ENCODE results near the gene ATG4D. TPM values are rescaled to one million over a fixed set of nuclear protein-coding genes. Genes with fewer than 3 reads are reported as not detected.

Gene ATG4D
- total RNA-seq, 3 donors from 2014 or later, result 13.1 to 18.0 (median 16.1) TPM

- peaks cover 0 to 4% of the 10 kb centered on the region in 2 donors for H3K4me1 ChIP-seq
- TF ChIP-seq POLR2A (IDR thresholded peaks at IDR 0.05), result no peak
- TF ChIP-seq, protein P1, sequence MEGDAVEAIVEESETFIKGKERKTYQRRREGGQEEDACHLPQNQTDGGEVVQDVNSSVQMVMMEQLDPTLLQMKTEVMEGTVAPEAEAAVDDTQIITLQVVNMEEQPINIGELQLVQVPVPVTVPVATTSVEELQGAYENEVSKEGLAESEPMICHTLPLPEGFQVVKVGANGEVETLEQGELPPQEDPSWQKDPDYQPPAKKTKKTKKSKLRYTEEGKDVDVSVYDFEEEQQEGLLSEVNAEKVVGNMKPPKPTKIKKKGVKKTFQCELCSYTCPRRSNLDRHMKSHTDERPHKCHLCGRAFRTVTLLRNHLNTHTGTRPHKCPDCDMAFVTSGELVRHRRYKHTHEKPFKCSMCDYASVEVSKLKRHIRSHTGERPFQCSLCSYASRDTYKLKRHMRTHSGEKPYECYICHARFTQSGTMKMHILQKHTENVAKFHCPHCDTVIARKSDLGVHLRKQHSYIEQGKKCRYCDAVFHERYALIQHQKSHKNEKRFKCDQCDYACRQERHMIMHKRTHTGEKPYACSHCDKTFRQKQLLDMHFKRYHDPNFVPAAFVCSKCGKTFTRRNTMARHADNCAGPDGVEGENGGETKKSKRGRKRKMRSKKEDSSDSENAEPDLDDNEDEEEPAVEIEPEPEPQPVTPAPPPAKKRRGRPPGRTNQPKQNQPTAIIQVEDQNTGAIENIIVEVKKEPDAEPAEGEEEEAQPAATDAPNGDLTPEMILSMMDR (IDR thresholded peaks at IDR 0.05), result peak in 2 of 3 donors; percentile 4 to 9
- TF ChIP-seq POLR2AphosphoS5 (IDR thresholded peaks at IDR 0.05), result peak; percentile 32 to 74 (median 44)
Measured at GRCh38 chr19:10502524-10503001, 41.1 kb upstream of the ATG4D start.

GRCh38 chr19:10503002-10503789, 40.5 kb upstream of the ATG4D start, which contains the start of gene KEAP1:
Gene KEAP1, minus strand, starts transcription at chr19:10503356. Its CDS starts 3,323 bp downstream, at chr19:10500033.
- peak within 1 kb of the TSS; percentile 82 to 98 (median 87) for H3K4me3 ChIP-seq
- peak within 1 kb of the TSS; percentile 95 to 97 for H3K27ac ChIP-seq
- no peaks in the 10 kb centered on the region for H3K27me3 ChIP-seq
- no peak for TF ChIP-seq POLR2AphosphoS5 (IDR thresholded peaks at IDR 0.05)
- TF ChIP-seq POLR2A (IDR thresholded peaks at IDR 0.05), result no peak
- TF ChIP-seq, protein P1 (IDR thresholded peaks at IDR 0.05), result no peak
- peak in 1 of 2 donors; percentile 38 for DNase-seq (ENCODE audit: low spot score in 2 of 2)
- H3K4me1 ChIP-seq, result peaks cover 0 to 4% of the 10 kb centered on the region in 2 donors
- no peaks in the 10 kb centered on the region for H3K36me3 ChIP-seq
- H3K9me3 ChIP-seq, result no peaks in the 10 kb centered on the region
- intact Hi-C loops (cut with DNase I; ENCODE audit: low total_unique reads), result no loop called here

More at GRCh38 chr19:10502524-10503001, 41.1 kb upstream of the ATG4D start:
- Histone ChIP-seq H3K27me3 (no peaks in the 10 kb centered on the region), H3K27ac (peak overlapping the region; percentile 95 to 97), H3K36me3 (no peaks in the 10 kb centered on the region), H3K9me3 (no peaks in the 10 kb centered on the region), H3K4me3 (peak overlapping the region; percentile 82 to 98 (median 87))
- DNase-seq (ENCODE audit: low spot score in 2 of 2), result peak; percentile 85 to 89
- intact Hi-C loops (cut with DNase I; ENCODE audit: low total_unique reads), result no loop called here

GRCh38 chr19:10505583-10506229, 38.0 kb upstream of the ATG4D start:
- peak; percentile 53 to 81 for DNase-seq (ENCODE audit: low spot score in 2 of 2)
- H3K27ac ChIP-seq, result no peak overlapping the region
- H3K4me3 ChIP-seq, result no peak overlapping the region
- no peaks in the 10 kb centered on the region for H3K9me3 ChIP-seq
- no peaks in the 10 kb centered on the region for H3K36me3 ChIP-seq
- H3K4me1 ChIP-seq, result peaks cover 0 to 4% of the 10 kb centered on the region in 2 donors
- no peaks in the 10 kb centered on the region for H3K27me3 ChIP-seq
- intact Hi-C loops (cut with DNase I; ENCODE audit: low total_unique reads), result no loop called here
- TF ChIP-seq POLR2A (IDR thresholded peaks at IDR 0.05), result no peak
- TF ChIP-seq, protein P1 (IDR thresholded peaks at IDR 0.05), result peak; percentile 68 to 80 (median 71)
- no peak for TF ChIP-seq POLR2AphosphoS5 (IDR thresholded peaks at IDR 0.05)

GRCh38 chr19:10508036-10508435, 35.7 kb upstream of the ATG4D start:
- Histone ChIP-seq H3K27ac (no peak overlapping the region), H3K36me3 (no peaks in the 10 kb centered on the region), H3K4me1 (peaks cover 0 to 4% of the 10 kb centered on the region in 2 donors), H3K27me3 (peaks cover 0 to 1% of the 10 kb centered on the region in 2 donors), H3K9me3 (no peaks in the 10 kb centered on the region), H3K4me3 (no peak overlapping the region)
- TF ChIP-seq, protein P1 (IDR thresholded peaks at IDR 0.05), result no peak
- TF ChIP-seq POLR2AphosphoS5 (IDR thresholded peaks at IDR 0.05) (no peak), POLR2A (IDR thresholded peaks at IDR 0.05) (no peak)
- intact Hi-C loops (cut with DNase I; ENCODE audit: low total_unique reads), result no loop called here
- DNase-seq (ENCODE audit: low spot score in 2 of 2), result no peak
